Stimulated activated CD8-positive, alpha-beta memory T cell treated with anti-CD3 and anti-CD28 coated beads, Interleukin-15, amount 100 ng/mL, for 48 hours (primary cell): ENCODE measurements around the gene CTNNAL1.
"Not testable (repeated sequence)": the region's sequence is repeated elsewhere in the genome, so short reads cannot be mapped to it uniquely, and the experiment has no call there.

Source experiments
- DNase-seq, 2 donors: peaks; one replicate each; pipeline ENCODE4 v3.0.0-alpha.2; 2020; ENCODE audit warnings: low read depth in 2 of 2

The CTNNAL1 gene

DNA sequence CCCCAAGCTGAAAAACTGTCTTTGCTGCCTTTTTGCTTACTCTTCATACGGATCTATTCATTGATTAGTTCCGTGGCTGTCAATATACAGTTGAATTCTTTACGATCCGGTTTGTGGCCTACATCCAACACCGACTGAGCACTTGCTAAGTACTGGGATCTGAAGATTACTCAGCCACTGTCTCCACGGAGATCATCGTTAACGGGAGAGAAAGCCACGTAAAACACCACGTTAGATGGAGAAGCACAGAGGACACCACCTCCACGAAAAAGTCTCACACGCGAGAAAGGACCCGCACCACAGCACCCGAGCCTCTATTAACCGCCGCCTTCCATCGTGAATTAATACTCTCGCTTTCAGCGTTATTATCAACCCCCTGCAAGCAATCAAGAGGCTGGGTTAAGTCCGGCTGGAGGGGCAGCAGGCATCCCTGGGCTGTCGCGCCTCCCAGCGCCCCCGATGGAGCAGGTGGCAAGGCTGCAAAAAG, 80.0 kb downstream of the CTNNAL1 start:
- DNase-seq, result no peak

DNA sequence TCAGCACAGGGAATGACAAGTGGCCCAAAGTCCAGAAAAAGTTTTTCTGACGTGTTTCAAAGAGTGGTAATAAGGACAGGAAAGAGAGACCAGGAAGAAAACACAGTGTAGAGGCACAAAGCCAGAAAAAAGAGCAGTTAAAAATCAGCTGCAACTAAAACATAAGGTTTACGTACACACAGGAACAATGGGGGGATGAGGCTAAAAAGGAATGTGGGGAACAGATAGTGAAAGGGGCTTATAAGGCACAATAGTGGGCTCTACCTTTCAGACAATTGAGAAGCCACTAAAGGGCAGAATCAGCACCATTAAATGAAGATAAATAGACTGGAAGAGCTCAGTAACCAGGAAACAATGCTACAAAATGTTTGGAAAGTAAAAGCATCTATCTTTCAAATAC, 84.9 kb downstream of the CTNNAL1 start:
- DNase-seq, result no peak

DNA sequence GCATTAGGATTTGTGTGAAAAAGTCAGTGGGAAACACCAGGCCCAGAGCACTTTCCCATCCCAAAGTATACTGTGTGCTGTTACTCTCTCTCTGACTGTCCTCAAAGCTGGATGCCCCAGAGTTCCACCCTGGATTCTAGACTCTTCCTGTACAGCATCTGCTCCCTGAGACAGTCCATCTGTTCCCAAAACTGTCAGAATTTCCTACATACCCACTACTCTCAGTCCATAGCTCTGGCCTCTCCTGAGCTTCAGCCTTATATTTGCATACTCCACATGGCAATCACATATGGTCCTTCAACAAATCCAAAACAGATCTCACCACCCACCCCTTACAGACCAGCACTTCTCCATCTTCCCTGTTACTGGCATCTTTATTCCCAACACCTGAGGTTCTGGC, 88.8 kb downstream of the CTNNAL1 start:
- DNase-seq, result no peak

DNA sequence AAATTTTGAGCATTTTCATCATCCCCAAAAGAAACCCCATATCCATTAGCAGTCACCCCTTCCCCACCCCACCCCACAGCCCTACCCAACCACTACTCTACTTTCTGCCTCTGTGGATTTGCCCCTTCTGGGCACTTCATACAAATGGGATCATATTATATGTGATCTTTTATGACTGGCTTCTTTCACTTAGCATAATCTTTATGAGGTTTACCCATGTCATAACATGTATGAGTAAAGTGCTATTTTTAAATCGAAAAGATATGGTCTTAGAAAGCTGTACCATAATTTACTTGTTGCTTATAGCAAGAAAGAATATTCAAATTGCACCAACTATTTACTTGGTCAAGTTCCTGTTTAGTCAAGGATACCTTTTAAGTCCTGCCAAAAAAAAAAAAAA, 92.1 kb downstream of the CTNNAL1 start:
- no peak for DNase-seq

DNA sequence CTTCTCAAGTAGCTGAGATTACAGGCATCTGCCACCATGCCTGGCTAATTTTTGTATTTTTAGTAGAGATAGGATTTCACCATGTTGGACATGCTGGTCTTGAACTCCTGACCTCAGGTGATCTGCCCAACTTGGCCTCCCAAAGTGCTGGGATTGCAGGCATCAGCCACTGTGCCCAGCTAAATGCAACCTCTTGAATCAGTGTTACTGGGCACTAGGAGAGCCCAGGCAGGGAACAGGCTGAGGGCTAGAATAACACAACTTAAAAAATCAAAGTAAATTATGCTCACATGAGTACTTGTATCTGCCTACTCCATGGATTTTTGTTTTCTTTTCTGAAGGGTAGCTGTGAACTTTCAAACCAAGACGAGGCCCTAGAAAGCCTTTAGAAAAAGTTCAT, 92.9 kb downstream of the CTNNAL1 start:
- not testable (repeated sequence) for DNase-seq

DNA sequence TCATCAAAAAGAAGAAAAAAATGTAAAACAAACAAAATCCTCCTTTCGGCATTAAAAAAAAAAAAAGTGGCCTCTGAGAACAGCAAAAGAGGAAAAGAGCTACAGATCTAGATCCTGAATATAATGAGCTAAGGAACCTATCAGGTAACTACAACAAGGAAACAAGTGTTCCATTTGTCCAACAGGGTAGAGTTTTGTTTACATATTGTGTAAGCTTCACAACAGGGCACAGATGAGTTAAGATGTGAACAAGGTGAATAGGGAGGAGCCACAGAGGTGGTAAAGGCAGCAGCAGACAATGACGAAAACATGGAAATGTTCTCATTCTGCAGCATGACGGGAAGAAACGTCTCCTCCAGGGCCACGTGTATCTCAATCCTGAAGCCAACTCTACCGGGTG, 93.8 kb downstream of the CTNNAL1 start:
- DNase-seq, result no peak

DNA sequence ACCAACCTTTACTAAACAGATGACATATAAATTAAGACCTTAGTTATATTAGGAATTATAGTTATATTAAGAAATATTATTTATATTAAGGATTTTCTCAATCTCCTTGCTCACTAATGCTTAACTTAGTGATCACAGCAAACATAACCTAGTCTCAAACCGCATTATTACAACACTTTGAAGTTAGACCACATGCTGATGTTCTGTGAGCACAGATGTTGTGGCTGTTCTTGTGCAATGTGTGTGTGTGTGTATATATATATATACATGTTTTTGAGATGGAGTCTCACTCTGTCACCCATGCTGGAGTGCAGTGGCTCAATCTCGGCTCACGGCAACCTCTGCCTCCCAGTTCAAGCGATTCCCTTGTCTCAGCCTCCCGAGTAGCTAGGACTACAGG, 99.9 kb downstream of the CTNNAL1 start:
- DNase-seq, result no peak

DNA sequence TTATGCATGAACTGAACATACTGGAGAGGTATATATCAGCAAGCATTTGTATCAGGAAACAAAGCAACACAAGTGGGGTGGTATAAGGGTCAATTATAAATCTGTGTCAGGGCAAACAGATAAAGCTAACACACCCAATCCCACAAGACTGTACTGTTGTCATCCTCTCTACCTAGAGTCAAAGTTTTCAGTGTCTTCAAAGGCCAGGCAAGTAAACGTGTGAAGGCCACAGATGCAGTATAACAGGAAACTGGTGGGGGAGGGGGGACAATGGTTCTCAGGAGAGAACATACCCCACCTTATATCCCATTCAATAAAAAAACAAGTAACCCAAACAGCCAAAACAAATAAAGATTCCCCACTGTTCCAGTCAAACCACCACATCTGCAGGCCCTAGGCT, 101.5 kb downstream of the CTNNAL1 start:
- DNase-seq, result no peak

DNA sequence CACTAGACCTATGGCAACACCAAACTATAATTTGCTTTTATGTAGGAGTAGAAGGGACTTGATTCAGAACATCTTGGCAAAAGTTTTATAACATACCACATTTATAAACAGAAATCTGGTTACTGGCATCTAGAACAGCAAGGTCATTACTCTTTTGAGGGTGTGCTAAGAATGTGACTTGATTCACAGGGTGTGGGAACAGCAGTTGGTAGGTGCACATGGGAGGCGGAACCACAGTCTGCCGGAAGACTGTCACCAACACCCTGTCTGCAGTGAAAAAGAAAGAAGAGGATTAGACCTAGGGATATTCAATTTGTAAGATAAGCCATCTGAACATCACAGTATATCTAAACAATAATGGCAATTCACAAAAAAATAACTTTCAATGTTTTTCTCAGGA, 102.4 kb downstream of the CTNNAL1 start:
- DNase-seq, result no peak

DNA sequence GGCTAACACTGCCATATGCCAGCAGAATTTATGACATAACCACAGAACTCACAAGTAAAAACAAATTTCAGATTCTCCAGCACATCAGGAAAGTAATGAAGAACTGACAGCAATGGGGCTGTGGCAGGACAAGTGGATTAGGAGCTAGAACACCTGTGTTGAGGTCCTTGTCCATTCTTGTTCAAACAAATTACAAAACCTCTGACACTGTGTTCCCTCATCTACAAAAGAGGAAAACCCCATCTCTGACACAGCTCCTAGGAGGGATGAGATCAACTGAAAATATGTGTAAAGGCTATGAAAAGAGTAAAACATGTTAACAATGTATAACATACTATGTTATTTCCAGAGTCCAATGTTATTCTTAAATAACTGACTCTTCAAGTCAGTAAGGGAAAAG, 102.9 kb downstream of the CTNNAL1 start:
- no peak for DNase-seq

DNA sequence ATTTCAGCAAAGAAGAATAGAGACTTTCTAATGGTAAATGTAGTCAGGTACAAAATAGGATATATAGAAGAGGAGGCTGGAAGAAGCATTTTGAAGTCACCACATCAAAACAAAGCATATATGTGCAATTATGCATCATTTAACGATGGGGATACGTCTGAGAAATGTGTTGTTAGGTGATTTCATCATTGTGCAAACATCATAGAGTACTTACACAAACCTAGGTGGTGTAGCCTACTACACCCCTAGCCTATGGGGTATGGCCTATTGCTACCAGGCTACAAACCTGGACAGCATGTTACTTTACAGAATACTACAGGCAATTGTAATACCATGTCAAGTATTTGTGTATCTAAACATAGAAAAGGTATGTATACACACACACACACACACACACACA, 107.8 kb downstream of the CTNNAL1 start:
- DNase-seq, result no peak

DNA sequence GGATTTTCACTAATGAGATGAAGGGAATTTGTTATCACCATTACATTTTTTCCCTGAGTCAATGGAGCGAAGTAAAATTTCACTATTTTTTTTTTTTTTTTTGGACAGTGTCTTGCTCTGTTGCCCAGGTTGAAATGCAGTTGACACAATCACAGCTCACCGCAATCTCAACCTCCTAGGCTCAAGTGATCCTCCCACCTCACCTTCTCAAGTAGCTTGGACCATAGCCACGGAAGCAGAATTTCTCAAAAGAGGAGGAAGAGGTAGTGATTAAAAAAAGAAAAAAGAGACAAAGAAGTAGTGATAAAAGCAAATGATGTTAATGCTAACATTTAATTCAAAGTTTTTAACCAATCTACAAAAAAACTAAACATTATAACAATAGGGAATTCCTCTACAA, 109.1 kb downstream of the CTNNAL1 start:
- DNase-seq, result no peak

DNA sequence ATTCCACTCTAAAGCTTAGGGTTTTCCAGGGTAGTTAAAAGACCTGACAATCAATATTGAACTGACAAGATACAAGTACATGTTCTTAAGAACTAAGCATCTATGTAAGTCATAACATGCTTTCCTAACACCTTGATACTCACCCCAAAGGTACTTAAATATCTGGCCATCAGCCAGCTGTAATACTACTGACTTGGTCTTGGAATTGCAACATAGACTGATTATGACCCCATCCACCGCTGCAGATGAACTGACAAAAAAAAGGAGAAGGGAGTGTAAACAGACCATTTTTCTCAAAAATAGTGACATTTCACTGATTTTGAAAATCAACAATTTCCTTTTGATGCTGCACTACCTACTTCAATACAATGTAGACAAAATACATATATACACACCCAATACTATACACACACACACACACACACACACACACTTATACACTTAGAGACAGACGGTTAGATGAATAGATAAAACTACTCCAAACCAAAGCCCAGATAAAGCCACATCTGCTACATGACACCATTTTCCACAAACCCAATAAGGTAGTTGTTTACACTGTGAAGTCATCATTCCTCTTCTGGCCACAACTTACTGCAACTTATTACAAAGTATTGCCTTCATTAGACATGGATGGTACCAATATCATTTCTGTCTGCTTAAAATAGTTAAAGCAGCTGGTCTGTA, 109.7 kb downstream of the CTNNAL1 start:
- no peak for DNase-seq

DNA sequence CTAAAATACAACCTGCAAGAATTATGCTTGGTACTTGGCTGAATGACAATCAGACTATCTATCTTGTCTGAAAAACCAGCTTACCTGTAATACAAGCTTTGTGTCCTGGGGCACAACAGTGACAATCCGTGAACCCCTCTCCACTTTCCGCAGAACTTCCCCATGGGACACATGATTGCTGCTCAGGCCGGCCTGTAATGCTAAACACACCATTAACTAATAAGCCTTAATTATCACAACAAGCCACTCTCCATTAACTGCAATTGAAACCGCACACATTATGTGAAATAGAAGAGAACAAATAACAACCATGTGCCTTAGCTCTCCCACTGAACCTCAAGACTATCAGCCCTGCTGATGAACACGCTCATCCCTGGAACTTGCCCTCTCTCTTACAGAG, 113.1 kb downstream of the CTNNAL1 start:
- DNase-seq, result no peak

DNA sequence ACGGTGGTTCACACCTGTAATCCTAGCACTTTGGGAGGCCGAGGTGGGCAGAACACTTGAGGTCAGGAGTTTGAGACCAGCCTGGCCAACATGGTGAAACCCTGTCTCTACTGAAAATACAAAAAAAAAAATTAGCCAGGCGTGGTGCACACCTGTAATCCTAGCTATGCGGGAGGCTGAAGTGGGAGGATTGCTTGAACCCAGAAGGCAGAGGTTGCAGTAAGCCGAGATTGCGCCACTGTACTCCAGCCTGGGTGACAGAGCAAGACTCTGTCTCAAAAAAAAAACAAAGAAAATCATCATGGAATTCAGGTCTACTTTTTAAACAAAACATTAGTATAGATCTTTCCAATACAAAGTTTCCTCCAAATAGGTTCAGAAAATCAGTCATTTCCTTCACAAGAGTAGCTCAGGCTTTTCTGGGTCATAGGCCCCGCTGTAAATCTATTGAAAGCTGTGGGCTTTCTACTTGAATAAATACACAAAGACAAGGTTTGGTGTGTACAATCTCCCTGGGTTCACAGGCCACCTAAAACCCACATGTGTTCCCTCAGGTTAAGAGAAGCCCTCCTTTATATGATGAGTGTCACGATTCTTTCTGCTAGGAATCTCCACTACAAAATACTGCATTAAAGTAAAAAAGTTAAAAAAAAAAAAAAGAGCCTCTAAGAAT, 114.1 kb downstream of the CTNNAL1 start:
- DNase-seq, result not testable (repeated sequence)

DNA sequence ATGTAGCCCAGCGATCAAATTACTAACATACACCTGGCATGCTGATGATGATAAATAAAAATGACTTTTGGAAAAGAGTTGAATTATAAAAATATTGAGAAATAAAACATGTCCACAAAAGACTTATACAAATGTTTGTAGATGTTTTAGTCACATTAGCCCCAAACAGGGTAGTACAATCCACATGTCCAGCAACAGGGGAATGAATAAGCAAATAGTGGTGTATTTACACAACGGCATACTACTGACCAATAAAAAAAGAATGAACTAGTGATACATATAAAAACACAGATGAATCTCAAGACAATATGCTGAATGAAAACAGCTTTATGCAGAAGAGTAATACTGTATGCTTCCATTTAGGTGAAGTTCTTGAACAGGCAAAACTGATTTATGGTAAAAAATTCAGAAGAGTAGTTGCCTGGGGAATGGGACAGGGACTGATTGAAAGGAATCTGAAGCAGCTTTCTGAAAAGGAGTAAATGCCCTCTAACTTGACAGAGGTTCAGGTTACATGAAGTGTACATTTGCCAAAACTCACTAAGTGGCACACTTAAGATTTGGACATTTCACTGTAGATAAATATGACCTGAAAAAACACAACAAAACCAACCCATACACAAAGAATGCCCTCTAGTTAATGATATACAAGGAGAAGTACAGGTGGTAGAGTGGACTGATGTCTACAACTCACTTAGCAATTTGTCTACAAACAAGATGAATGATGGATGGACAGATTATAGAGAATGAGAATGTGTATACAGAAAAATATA, 115.8 kb downstream of the CTNNAL1 start:
- no peak for DNase-seq

DNA sequence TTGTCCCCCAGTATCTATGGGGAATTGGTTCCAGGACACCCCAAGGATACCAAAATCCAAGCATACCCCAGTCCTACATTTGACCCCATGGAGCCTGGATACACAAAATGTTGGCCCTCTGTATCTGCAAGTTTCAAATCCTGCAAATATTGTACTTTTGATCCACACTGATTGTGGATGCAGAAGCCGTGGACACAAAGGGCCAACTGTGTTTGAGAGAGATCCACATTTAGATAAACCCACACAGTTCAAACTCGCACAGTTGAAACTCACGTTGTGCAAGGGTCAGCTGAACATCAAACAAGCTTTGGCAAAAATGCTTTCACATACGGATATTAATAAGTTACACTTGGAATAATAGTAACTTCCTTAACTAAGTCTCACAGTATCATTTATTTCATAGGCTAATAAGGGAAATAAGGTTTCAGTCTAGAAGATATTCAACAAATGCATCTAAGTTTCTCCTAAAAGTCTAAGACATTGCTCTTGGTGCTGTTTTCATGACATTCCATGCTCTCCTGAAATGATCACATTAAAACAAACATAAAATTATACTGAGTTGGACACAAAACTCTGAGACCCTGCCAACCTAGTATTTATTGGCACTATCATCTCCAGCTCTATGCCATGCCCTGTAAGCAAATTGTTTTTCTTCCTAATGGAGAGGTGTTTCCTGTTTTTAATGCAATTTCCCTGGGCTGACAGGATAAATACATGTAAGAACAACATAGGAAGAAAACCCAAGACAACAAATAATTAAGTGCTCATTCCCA, 118.9 kb downstream of the CTNNAL1 start:
- DNase-seq, result no peak
